T47D (cell line): Measurements from ENCODE around the gene EMSY.
"Not testable (repeated sequence)": the region's sequence is repeated elsewhere in the genome, so short reads cannot be mapped to it uniquely, and the experiment has no call there.

Experiments used
- DNase-seq, 2 experiments: peaks; one replicate each; pipeline versions ENCODE4 v3.0.0 to v3.0.0-alpha.2; 2011 to 2012; ENCODE audit warnings: low read depth in 1 of 2, low spot score in 1 of 2
- JUND ChIP-seq: IDR thresholded peaks from 2 replicates; pipeline ENCODE4 v1.6.1; 2012; ENCODE audit warnings: low read depth
- in situ Hi-C: cut with HindIII; loops from 2 replicates; pipeline ENCODE4 v1.10.0; 2016; ENCODE audit warnings: low sequenced_read_pairs, low pct_unique_long_range_greater_than_20kb

The EMSY gene

DNA sequence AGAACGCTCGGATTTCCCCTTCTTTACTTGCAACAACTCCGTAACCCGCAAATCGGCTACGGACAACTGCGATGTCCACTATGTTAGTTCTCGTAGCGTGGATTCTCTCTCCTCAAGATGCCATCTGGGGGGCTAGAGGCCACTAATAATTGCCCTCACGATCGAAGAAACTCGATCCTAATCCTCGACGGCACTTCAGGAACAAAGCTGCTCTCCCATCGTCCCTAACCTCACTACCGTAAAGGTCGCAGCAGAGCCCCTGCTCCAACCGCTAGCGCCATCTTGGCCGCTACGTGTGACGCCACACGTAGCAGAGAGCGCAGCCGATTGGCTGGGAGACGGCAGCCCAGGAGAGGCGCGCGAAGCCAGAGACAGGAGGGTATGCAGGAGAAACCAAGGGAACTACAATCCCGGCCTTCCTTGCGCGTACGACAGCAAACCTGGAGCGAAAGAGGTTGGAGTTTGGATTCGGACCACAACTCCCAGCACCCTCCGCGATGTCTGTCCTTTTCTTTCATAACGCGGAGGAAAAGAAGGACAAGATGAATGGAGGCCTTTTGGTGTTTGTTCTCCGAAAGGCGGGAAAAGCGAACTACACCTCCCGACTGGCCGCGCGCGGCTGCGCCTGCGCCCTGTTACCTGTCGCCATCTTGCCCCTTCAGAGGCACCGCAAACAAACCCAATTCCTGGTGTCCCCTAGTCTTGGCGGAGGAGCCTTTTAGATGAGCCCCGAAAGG is at the start of gene EMSY:
EMSY (plus strand) TSS at position 635 of the 737 bp plus-strand sequence. CDS start 1,921 bp downstream, outside the sequence.
- in situ Hi-C loops = no loop called here
- peak; percentile 91 to 100 for DNase-seq
- TF ChIP-seq JUND = no peak

- in situ Hi-C loops = no loop called here
- no peak for TF ChIP-seq JUND
- no peak for DNase-seq
These were observed 49.5 kb upstream of the EMSY start for GRCh38 chr11:76395296-76395695.

DNA sequence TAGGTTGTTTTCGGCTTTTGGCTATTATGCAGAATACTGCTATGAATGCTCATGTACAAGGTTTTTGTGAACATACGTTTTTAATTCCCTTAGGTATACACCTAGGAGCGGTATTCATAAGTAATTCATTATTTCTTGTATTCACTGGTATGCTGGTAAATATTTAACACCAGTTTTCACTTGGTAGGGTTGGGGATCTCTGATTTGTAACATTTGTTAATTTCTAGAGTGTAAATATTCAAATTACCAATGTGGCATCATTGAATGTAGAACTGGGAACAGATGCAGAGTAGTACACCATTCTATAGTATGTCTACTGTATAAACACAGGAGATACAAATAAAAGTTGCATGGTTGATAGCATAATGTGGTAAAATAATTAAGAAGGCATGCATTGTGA is 47.4 kb upstream of the EMSY start:
- no peak for DNase-seq

DNA sequence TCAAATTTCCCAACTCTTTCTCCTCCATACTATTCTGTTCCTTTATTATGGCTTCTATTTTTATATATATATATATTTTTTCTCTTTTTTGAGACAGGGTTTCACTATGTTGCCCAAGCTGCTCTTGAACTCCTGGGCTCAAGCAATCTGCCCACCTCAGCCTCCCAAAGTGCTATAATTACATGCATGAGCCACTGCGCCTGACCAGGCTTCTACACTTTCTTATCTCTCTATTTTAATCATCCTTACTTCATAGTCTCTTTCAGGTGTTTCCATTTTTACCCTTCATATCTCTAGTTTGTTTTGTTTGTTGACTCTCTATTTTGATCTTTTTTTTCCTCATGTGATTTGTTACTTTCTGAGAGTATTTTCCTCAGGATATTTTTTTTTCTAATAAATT is 43.9 kb upstream of the EMSY start:
- TF ChIP-seq JUND = no peak
- DNase-seq = no peak
- in situ Hi-C loops = no loop called here

More for the DNA sequence above, 47.4 kb upstream of the EMSY start:
- no peak for TF ChIP-seq JUND
- in situ Hi-C loops = no loop called here

DNA sequence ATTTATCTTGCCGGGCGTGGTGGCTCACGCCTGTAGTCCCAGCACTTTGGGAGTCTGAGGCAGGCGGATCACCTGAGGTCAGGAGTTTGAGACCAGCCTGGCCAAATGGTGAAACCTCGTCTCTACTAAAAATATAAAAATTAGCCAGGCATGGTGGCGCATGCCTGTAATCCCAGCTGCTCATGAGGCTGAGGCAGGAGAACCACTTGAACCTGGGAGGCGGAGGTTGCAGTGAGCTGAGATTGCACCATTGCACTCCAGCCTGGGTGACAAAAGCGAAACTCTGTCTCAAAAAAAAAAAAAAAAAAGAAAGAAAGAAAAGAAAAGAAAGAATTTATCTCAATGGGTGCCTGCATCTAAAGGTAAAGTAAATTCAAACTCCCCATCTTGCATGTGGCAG is 43.3 kb upstream of the EMSY start:
- DNase-seq, in situ Hi-C loops: not testable (repeated sequence)

DNA sequence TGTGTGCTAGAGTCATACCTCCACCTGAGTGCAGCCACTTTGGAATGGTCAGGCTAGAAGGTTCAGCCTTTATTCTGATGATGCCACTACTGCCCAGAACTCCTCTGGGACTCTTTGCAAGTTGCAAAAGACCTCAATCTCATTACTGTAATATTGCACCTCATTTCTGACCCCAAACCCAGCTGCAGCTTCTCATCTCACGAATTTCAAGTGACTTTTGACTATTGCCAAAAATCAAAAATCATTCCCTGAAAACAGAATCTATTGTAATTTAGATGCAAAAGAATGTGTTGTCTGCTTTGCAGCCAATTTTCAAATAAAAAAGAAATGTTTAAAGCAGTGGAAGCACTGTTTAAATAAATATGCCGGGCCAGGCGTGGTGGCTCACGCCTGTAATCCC is 38.5 kb upstream of the EMSY start:
- DNase-seq = no peak
- in situ Hi-C loops = no loop called here
- no peak for TF ChIP-seq JUND

- no peak for TF ChIP-seq JUND
- in situ Hi-C loops = no loop called here
- no peak for DNase-seq
These were observed 36.5 kb upstream of the EMSY start for GRCh38 chr11:76408171-76408965.

DNA sequence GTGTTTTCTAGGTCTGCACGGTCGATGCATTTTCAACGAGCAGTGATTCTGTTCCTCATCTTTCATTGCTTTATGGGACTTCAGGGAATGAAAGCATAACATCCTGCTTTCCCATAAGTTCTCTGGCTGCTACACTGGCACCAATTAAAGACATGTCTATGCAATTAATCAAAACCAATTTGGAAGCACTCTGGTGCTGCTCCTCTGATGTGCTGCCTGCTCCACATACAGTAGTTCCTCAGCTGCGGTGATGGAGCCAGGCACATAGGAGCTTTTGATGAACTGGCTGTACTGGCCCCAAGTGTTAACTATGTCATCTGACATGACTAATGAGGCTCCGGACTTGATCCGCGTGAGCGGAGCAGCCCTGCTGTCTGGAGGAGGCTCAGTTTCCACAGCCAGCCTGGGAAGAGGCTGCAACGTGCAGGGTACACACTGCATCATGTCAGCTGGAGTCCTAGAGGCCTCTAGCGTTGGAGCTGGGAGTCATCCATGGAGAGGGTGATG is 33.9 kb upstream of the EMSY start:
- DNase-seq = no peak
- in situ Hi-C loops = no loop called here
- TF ChIP-seq JUND = no peak

DNA sequence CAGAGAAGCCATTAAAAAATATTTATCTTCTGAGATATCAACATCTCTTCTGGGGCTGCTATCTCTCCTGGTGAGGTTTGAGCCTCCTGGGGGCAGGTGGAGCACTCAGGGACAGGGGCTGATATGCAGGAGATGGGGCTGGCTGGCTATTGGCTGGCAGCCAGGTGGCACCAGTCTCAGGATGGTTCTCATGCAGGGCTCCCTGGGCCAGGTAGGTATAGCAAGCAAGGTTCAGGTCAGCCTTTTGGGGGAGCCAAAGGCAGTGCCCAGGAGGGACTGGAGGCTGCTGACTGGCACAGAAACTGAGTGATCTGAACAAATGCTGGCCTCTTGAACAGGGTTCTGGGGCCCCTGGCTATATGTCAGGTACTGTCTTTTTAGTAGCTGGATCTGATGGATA is 29.7 kb upstream of the EMSY start:
- no peak for TF ChIP-seq JUND
- in situ Hi-C loops = no loop called here
- peak in 1 of 2 experiments; percentile 13 for DNase-seq

DNA sequence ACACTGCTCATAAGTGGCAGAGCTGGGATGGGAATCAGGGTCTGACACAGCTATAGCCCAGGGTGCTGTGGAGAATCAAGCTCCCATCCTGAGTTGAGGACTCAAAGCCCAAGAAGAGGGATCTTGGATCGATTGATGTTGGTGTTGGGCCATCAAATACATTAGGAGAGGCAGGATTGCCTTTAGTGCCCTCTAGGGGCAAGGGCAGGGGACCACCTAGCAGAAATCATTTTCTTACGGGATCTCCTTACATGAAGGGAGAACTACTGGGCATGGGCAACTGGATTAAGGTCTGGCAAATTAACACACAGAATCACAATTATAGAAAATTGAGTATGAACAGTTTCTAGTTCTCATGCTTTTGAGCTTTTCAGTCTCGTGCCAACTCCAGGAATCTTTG is 24.9 kb upstream of the EMSY start:
- DNase-seq = peak in 1 of 2 experiments; percentile 32
- no peak for TF ChIP-seq JUND
- in situ Hi-C loops = no loop called here

GRCh38 chr11:76424379-76424778 is 20.4 kb upstream of the EMSY start:
- in situ Hi-C loops = no loop called here
- no peak for TF ChIP-seq JUND
- DNase-seq = no peak

GRCh38 chr11:76424891-76425290 is 19.9 kb upstream of the EMSY start:
- in situ Hi-C loops = no loop called here
- TF ChIP-seq JUND = no peak
- no peak for DNase-seq

DNA sequence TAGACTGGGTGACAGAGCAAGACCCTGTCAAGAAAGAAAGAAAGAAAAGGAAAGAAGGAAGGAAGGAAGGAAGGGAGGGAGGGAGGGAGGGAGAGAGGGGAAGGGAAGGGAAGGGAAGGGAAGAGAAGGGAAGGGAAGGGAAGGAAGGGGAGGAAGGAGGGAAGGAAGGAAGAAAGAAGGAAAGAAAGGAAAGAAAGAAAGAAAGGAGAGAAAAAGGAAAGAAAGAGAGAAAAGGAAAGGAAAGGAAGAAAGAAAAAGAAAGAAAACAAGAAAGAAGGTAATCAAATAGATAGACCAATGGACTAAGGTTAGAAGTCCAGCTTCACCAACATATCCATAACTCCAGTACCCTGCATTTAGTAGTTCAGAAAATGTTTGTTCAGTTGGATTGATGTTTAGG is 18.2 kb upstream of the EMSY start:
- no peak for TF ChIP-seq JUND
- no peak for DNase-seq
- in situ Hi-C loops = no loop called here
